Metanephros (tissue), 1 donor: ENCODE data around the gene PCDHGA3. TPM values are rescaled to one million over a fixed set of nuclear protein-coding genes. Genes with fewer than 3 reads are reported as not detected.

Source experiments
- total RNA-seq: library from RNA; depleted of rRNA; stranded (reverse); fragments of >200 nt; gene quantifications from one replicate; pipeline ENCODE4 v1.2.3, GENCODE V29; 2014

Gene PCDHGA3
- total RNA-seq, 1 donor from 2014 or later, result 4.8 TPM

Other genes starting within 250 kb of the PCDHGA3 start
- 6.2 TPM for gene PCDHB2, start 249.2 kb upstream of the PCDHGA3 start, total RNA-seq
- gene PCDHB3, start 243.4 kb upstream of the PCDHGA3 start, total RNA-seq, result 5.3 TPM
- gene PCDHB4, start 222.0 kb upstream of the PCDHGA3 start, total RNA-seq, result 3.8 TPM
- 13.4 TPM for gene PCDHB5, start 208.6 kb upstream of the PCDHGA3 start, total RNA-seq
- gene PCDHB6, start 193.8 kb upstream of the PCDHGA3 start, total RNA-seq, result 2.2 TPM
- 4.4 TPM for gene PCDHB7, start 171.2 kb upstream of the PCDHGA3 start, total RNA-seq
- 2.6 TPM for gene PCDHB8, start 166.0 kb upstream of the PCDHGA3 start, total RNA-seq
- 7.8 TPM for gene PCDHB16, start 161.4 kb upstream of the PCDHGA3 start, total RNA-seq
- 3.3 TPM for gene PCDHB9, start 156.7 kb upstream of the PCDHGA3 start, total RNA-seq
- 6.2 TPM for gene PCDHB10, start 151.5 kb upstream of the PCDHGA3 start, total RNA-seq
- gene PCDHB11, start 144.2 kb upstream of the PCDHGA3 start, total RNA-seq, result 8.5 TPM
- gene PCDHB12, start 135.1 kb upstream of the PCDHGA3 start, total RNA-seq, result 9.3 TPM
- 7.9 TPM for gene PCDHB13, start 129.9 kb upstream of the PCDHGA3 start, total RNA-seq
- gene PCDHB14, start 120.5 kb upstream of the PCDHGA3 start, total RNA-seq, result 8.6 TPM
- gene PCDHB15, start 98.4 kb upstream of the PCDHGA3 start, total RNA-seq, result 11.0 TPM
- gene SLC25A2, start 39.8 kb upstream of the PCDHGA3 start, total RNA-seq, result 0.35 TPM
- gene TAF7, start 23.0 kb upstream of the PCDHGA3 start, total RNA-seq, result 76.2 TPM
- 1.1 TPM for gene PCDHGA1, start 13.3 kb upstream of the PCDHGA3 start, total RNA-seq
- gene PCDHGA2, start 5.1 kb upstream of the PCDHGA3 start, total RNA-seq, result 10.2 TPM
- 6.0 TPM for gene PCDHGB1, start 6.3 kb downstream of the PCDHGA3 start, total RNA-seq
- gene PCDHGA4, start 11.2 kb downstream of the PCDHGA3 start, total RNA-seq, result 6.4 TPM
- gene PCDHGB2, start 16.2 kb downstream of the PCDHGA3 start, total RNA-seq, result 8.8 TPM
- gene PCDHGA5, start 20.3 kb downstream of the PCDHGA3 start, total RNA-seq, result 8.7 TPM
- gene PCDHGB3, start 26.4 kb downstream of the PCDHGA3 start, total RNA-seq, result 7.1 TPM
- 10.3 TPM for gene PCDHGA6, start 30.1 kb downstream of the PCDHGA3 start, total RNA-seq
- 8.0 TPM for gene PCDHGA7, start 38.9 kb downstream of the PCDHGA3 start, total RNA-seq
- 14.1 TPM for gene PCDHGB4, start 43.9 kb downstream of the PCDHGA3 start, total RNA-seq
- 6.2 TPM for gene PCDHGA8, start 48.8 kb downstream of the PCDHGA3 start, total RNA-seq
- 14.1 TPM for gene PCDHGB5, start 54.1 kb downstream of the PCDHGA3 start, total RNA-seq
- 9.8 TPM for gene PCDHGA9, start 58.9 kb downstream of the PCDHGA3 start, total RNA-seq
- gene PCDHGB6, start 64.2 kb downstream of the PCDHGA3 start, total RNA-seq, result 12.3 TPM
- 9.1 TPM for gene PCDHGA10, start 69.2 kb downstream of the PCDHGA3 start, total RNA-seq
- gene PCDHGB7, start 73.8 kb downstream of the PCDHGA3 start, total RNA-seq, result 15.8 TPM
- 10.0 TPM for gene PCDHGA11, start 77.2 kb downstream of the PCDHGA3 start, total RNA-seq
- gene PCDHGA12, start 86.7 kb downstream of the PCDHGA3 start, total RNA-seq, result 10.0 TPM
- 71.1 TPM for gene PCDHGC3, start 132.1 kb downstream of the PCDHGA3 start, total RNA-seq
- 9.6 TPM for gene PCDHGC4, start 141.2 kb downstream of the PCDHGA3 start, total RNA-seq
- gene PCDHGC5, start 145.3 kb downstream of the PCDHGA3 start, total RNA-seq, result 4.8 TPM